ENCODE measurements around the gene C1R. TPM values are rescaled to one million over a fixed set of nuclear protein-coding genes. Genes with fewer than 3 reads are reported as not detected.
"Not testable (repeated sequence)": the region's sequence is repeated elsewhere in the genome, so short reads cannot be mapped to it uniquely, and the experiment has no call there.

C1R gene
- total RNA-seq, 1 donor from 2014 or later, result 3.3 TPM

GRCh38 chr12:7108003-7108795, 16.0 kb upstream of the C1R start:
- Histone ChIP-seq H3K79me2 (ENCODE audit: low read depth) (peaks cover 9% of the 10 kb centered on the region), H3K36me3 (peaks cover 15% of the 10 kb centered on the region), H3K9ac (no peak overlapping the region), H3K27ac (no peak overlapping the region), H3K9me3 (ENCODE audit: low read depth) (peaks cover 4% of the 10 kb centered on the region), H3K27me3 (no peaks in the 10 kb centered on the region), H4K20me1 (ENCODE audit: low read depth) (no peaks in the 10 kb centered on the region), H2AFZ (replicated peaks) (peak overlapping the region; percentile 90), H3K4me2 (peak overlapping the region; percentile 80), H3F3A (ENCODE audit: low read depth) (peaks cover 5% of the 10 kb centered on the region), H3K4me3 (peak overlapping the region; percentile 58), H3K4me1 (no peaks in the 10 kb centered on the region)
- Mint-ChIP-seq H3K4me1 (peaks cover 16% of the 10 kb centered on the region), H3K27ac (peak overlapping the region; percentile 92), H3K9me3 (peaks cover 12% of the 10 kb centered on the region), H3K36me3 (peaks cover 8% of the 10 kb centered on the region), H3K4me3 (peak overlapping the region; percentile 89), H3K27me3 (ENCODE audit: insufficient read depth, low read depth) (peaks cover 4% of the 10 kb centered on the region)
- peak; percentile 65 for DNase-seq (ENCODE audit: low spot score)
- TF ChIP-seq EZH2phosphoT487 (IDR thresholded peaks at IDR 0.05) (no peak), EZH2 (IDR thresholded peaks at IDR 0.05) (no peak), CTCF (IDR thresholded peaks at IDR 0.05) (no peak)

- Histone ChIP-seq H3K4me3 (peak overlapping the region; percentile 58), H2AFZ (replicated peaks) (no peak overlapping the region), H3F3A (ENCODE audit: low read depth) (peaks cover 5% of the 10 kb centered on the region), H3K9ac (no peak overlapping the region), H3K79me2 (ENCODE audit: low read depth) (peaks cover 9% of the 10 kb centered on the region), H3K4me2 (peak overlapping the region; percentile 80), H3K4me1 (no peaks in the 10 kb centered on the region), H3K27ac (no peak overlapping the region), H3K27me3 (no peaks in the 10 kb centered on the region), H3K9me3 (ENCODE audit: low read depth) (peaks cover 4% of the 10 kb centered on the region), H3K36me3 (peaks cover 15% of the 10 kb centered on the region), H4K20me1 (ENCODE audit: low read depth) (no peaks in the 10 kb centered on the region)
- peaks cover 4% of the 10 kb centered on the region for H3K27me3 Mint-ChIP-seq (ENCODE audit: insufficient read depth, low read depth)
- no peak for DNase-seq (ENCODE audit: low spot score)
- TF ChIP-seq EZH2 (IDR thresholded peaks at IDR 0.05), result no peak
- no peak for TF ChIP-seq CTCF (IDR thresholded peaks at IDR 0.05)
- no peak for TF ChIP-seq EZH2phosphoT487 (IDR thresholded peaks at IDR 0.05)
- H3K4me3 Mint-ChIP-seq, result peak overlapping the region; percentile 89
- H3K9me3 Mint-ChIP-seq, result peaks cover 12% of the 10 kb centered on the region
- peaks cover 17% of the 10 kb centered on the region for H3K4me1 Mint-ChIP-seq
- peaks cover 8% of the 10 kb centered on the region for H3K36me3 Mint-ChIP-seq
- H3K27ac Mint-ChIP-seq, result no peak overlapping the region
Observed at GRCh38 chr12:7107636-7108002, 15.4 kb upstream of the C1R start.

GRCh38 chr12:7107181-7107580, 14.9 kb upstream of the C1R start:
- H3K79me2 ChIP-seq (ENCODE audit: low read depth); H3K27me3 Mint-ChIP-seq (ENCODE audit: insufficient read depth, low read depth); H3K27me3 ChIP-seq; H3K4me3 ChIP-seq; H4K20me1 ChIP-seq (ENCODE audit: low read depth); H3K9me3 ChIP-seq (ENCODE audit: low read depth); H3K4me1 ChIP-seq; H3F3A ChIP-seq (ENCODE audit: low read depth); H3K27ac ChIP-seq; H3K36me3 Mint-ChIP-seq; H3K4me3 Mint-ChIP-seq; H3K4me2 ChIP-seq; DNase-seq (ENCODE audit: low spot score); H3K9ac ChIP-seq; H3K27ac Mint-ChIP-seq; H2AFZ ChIP-seq (replicated peaks): not testable (repeated sequence)
- peaks cover 18% of the 10 kb centered on the region for H3K4me1 Mint-ChIP-seq
- H3K36me3 ChIP-seq, result peaks cover 15% of the 10 kb centered on the region
- peaks cover 12% of the 10 kb centered on the region for H3K9me3 Mint-ChIP-seq

- Mint-ChIP-seq H3K36me3 (peaks cover 8% of the 10 kb centered on the region), H3K4me3 (no peak overlapping the region), H3K27me3 (ENCODE audit: insufficient read depth, low read depth) (peaks cover 3% of the 10 kb centered on the region), H3K9me3 (peaks cover 12% of the 10 kb centered on the region), H3K27ac (no peak overlapping the region), H3K4me1 (peaks cover 18% of the 10 kb centered on the region)
- DNase-seq (ENCODE audit: low spot score), result no peak
- H3K9me3 ChIP-seq (ENCODE audit: low read depth), result peaks cover 4% of the 10 kb centered on the region
- no peak overlapping the region for H2AFZ ChIP-seq (replicated peaks)
- H3K4me2 ChIP-seq, result no peak overlapping the region
- H3K4me1 ChIP-seq, result no peaks in the 10 kb centered on the region
- TF ChIP-seq EZH2phosphoT487 (IDR thresholded peaks at IDR 0.05), result no peak
- TF ChIP-seq EZH2 (IDR thresholded peaks at IDR 0.05), result no peak
- TF ChIP-seq CTCF (IDR thresholded peaks at IDR 0.05), result no peak
- no peaks in the 10 kb centered on the region for H3K27me3 ChIP-seq
- H4K20me1 ChIP-seq (ENCODE audit: low read depth), result no peaks in the 10 kb centered on the region
- peaks cover 5% of the 10 kb centered on the region for H3F3A ChIP-seq (ENCODE audit: low read depth)
- H3K4me3 ChIP-seq, result no peak overlapping the region
- no peak overlapping the region for H3K27ac ChIP-seq
- H3K36me3 ChIP-seq, result peaks cover 15% of the 10 kb centered on the region
- peaks cover 9% of the 10 kb centered on the region for H3K79me2 ChIP-seq (ENCODE audit: low read depth)
- H3K9ac ChIP-seq, result no peak overlapping the region
Observed at GRCh38 chr12:7106082-7106481, 13.8 kb upstream of the C1R start.

Measured in neural progenitor cell (in vitro differentiated cells).